Measurements from ENCODE around the gene YRDC.

DNA sequence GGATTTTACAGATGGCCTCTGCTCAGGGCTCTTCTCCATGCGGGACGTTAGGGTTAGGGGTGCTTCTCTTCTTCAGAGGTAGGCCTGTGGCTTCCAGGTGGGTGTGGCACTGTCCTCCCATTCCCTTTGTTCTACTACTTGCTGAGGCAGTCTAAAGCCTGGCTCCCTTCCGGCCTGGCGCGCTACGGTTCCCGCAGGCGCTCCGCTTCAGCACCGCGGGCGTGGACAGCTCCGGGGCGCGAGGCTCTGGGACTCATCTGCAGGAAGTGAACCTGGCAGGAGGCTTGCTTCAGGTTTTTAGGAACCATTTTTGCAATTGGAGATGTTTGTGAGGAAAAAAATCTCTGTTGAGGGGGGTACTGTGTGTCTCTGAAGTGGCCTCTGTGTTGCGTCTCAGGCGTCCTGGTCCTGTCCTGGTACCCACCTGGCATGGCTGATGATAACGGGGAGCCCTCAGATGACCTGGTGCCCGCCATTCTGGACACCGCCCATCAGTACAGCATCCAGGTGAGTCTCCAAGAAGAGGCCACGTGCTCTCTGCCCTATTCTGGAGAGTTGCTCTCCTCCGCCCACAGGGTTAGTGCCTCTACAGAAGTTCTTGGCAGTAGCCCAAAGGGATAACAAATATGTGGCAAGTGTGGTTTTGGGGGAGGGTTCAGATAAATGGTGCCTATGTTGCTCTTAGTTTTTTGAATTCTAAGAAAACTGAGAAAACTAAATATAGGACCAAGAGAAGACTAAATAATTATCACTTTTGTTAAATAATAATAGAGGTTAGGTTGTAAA, 12.5 kb downstream of the YRDC start:
- TF ChIP-seq ZNF331 (CRISPR knock-in tag; IDR thresholded peaks at IDR 0.05; ENCODE audit: low read depth) (no peak), EZH2 (IDR thresholded peaks at IDR 0.05; ENCODE audit: low read depth, unreplicated experiment) (peak; percentile 3), CTCF (conservative IDR thresholded peaks at IDR 0.05; ENCODE audit: low read depth in 2 of 2) (no peak), EZH2phosphoT487 (IDR thresholded peaks at IDR 0.05; ENCODE audit: unreplicated experiment) (no peak), JUNB (IDR thresholded peaks at IDR 0.05; ENCODE audit: unreplicated experiment) (no peak), POLR2AphosphoS5 (IDR thresholded peaks at IDR 0.05; ENCODE audit: low read depth) (no peak), ETS1 (IDR thresholded peaks at IDR 0.05) (peak; percentile 32; the same call in 1 of the 2 replicates), ZNF462 (CRISPR knock-in tag; IDR thresholded peaks at IDR 0.05) (no peak)
- TF ChIP-seq, protein P1, sequence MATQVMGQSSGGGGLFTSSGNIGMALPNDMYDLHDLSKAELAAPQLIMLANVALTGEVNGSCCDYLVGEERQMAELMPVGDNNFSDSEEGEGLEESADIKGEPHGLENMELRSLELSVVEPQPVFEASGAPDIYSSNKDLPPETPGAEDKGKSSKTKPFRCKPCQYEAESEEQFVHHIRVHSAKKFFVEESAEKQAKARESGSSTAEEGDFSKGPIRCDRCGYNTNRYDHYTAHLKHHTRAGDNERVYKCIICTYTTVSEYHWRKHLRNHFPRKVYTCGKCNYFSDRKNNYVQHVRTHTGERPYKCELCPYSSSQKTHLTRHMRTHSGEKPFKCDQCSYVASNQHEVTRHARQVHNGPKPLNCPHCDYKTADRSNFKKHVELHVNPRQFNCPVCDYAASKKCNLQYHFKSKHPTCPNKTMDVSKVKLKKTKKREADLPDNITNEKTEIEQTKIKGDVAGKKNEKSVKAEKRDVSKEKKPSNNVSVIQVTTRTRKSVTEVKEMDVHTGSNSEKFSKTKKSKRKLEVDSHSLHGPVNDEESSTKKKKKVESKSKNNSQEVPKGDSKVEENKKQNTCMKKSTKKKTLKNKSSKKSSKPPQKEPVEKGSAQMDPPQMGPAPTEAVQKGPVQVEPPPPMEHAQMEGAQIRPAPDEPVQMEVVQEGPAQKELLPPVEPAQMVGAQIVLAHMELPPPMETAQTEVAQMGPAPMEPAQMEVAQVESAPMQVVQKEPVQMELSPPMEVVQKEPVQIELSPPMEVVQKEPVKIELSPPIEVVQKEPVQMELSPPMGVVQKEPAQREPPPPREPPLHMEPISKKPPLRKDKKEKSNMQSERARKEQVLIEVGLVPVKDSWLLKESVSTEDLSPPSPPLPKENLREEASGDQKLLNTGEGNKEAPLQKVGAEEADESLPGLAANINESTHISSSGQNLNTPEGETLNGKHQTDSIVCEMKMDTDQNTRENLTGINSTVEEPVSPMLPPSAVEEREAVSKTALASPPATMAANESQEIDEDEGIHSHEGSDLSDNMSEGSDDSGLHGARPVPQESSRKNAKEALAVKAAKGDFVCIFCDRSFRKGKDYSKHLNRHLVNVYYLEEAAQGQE (IDR thresholded peaks at IDR 0.05; ENCODE audit: unreplicated experiment): peak; percentile 99
